GM18520 (cell line): ENCODE results near the gene KATNAL2.
A peak's percentile ranks its signal among the peaks of the same experiment; 100 is the strongest.

ENCODE experiments used
- ATAC-seq: cut with Tn5 transposase; IDR thresholded peaks from one replicate; pipeline ENCODE4 v1.9.1; 2021; ENCODE audit not compliant: unreplicated experiment

Gene KATNAL2, protein sequence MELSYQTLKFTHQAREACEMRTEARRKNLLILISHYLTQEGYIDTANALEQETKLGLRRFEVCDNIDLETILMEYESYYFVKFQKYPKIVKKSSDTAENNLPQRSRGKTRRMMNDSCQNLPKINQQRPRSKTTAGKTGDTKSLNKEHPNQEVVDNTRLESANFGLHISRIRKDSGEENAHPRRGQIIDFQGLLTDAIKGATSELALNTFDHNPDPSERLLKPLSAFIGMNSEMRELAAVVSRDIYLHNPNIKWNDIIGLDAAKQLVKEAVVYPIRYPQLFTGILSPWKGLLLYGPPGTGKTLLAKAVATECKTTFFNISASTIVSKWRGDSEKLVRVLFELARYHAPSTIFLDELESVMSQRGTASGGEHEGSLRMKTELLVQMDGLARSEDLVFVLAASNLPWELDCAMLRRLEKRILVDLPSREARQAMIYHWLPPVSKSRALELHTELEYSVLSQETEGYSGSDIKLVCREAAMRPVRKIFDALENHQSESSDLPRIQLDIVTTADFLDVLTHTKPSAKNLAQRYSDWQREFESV

DNA sequence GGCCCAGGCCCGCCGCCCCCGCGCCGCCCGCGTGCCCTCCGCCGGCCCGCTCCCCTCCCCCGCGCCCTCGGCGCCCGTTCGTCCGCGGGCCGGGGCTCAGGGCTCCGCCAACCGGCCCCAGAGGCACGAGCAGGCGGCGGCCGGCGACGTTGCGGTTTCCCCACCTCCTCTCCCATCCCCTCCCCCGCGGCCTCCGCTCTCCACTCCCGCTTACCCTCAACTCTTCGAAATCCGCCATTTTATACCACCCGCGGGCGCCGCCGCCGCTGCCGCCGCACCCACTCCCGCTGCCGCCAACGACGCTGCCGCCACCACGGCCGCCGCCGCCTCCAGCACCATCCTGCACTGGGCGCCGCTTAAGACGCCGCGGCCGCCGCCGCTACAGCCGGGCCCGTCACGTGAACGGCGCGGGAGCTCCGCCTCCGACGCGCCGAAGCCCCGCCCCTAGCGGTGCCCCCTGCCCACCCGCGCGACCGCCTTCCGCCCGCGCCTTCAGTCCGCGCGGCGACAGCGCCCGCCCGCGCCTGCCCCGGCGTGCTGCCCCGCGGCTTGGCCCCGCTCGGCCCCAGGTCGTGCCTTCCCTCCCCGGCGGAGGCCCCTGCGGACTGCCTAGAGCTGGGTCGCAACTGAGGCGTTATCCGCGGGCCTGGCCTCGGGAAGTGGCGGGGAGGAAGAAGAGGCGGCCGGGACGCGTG is at the start of gene KATNAL2, which contains the start of gene PIAS2:
Gene KATNAL2, plus strand, starts transcription at position 495 of the 695 bp plus-strand sequence. CDS start 29,271 bp downstream, outside the sequence.
Gene PIAS2, minus strand, starts transcription at position 400 of the 695 bp plus-strand sequence. Its CDS starts 162 bp downstream, at position 238.
- ATAC-seq, result peak; percentile 72

DNA sequence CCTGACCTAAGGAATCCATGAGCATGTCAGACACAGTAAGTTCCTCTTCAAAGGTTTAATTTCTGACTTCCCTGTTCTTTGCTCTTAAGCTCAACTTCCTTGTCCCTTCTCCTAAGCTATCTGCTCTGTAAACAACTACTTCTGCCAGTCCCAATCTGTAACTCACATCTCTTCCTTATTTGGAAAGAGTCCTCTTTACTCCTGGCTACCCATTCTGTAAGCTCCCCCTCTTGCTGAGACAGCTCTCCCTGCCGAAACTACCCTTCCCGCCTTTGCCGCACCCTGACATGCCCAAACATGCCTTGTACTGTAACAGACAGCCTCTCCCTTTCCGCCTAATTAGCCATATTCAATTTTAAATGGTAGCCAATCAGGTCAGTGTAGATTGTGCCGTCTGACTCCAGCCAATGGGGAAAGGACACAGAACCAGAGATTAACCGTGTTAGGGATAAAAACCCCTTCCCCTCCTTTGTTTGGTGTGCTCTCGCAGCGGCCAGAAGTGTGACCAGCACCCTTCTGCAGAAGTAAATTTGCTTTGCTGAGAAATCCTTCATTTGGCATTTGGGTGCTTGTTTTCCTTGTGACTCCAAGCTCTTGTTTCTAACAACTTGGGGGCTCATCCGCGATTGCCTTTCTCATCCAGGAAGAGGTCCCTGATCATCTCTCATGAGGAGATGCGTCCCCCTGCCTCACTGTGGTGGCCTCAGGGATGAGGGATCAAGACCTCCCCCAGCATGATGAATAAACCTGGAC is 49.1 kb upstream of the KATNAL2 start:
- no peak for ATAC-seq

DNA sequence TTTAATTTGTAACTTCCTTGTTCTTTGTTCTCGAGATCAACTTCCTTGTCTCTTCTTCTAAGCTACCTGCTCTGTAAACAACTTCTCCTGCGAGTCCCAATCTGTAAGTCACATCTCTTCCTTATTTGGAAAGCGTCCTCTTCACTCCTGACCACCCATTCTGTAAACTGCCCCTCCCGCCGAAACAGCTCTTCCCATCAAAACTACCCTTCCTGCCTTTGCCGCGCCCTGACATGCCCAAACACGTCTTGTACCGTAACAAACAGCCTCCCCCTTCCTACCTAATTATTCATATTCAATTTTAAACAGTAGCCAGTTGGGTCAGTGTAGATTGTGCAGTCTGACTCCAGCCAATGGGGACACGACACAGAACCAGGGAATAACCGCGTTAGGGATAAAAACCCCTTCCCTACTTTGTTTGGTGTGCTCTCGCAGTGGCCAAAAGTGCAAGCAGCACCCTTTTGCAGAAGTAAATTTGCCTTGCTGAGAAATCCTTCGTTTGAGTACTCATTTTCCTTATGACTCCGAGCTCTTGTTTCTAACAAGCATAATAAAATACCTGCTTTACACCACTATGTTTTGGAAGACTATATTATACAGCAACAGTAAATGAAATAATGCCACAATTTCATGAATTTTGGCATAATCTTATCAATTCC is 39.9 kb upstream of the KATNAL2 start:
- no peak for ATAC-seq

DNA sequence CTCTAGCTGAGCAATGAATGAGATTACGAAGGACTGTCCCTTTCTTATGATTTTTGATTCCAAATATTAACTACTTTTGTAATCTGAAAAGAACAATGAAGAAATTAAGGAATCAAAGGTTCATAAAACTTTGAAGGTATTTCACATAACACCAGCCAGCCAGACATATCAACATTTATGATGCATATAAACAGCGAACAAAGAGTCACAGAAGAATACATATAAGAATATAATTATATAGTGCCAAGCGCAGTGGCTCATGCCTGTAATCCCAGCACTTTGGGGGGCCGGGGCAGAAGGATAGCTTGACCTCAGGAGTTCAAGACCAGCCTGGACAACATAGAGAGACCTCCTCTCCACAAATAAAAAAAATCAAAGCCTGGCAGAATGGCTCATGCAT is 34.2 kb upstream of the KATNAL2 start:
- ATAC-seq, result no peak

DNA sequence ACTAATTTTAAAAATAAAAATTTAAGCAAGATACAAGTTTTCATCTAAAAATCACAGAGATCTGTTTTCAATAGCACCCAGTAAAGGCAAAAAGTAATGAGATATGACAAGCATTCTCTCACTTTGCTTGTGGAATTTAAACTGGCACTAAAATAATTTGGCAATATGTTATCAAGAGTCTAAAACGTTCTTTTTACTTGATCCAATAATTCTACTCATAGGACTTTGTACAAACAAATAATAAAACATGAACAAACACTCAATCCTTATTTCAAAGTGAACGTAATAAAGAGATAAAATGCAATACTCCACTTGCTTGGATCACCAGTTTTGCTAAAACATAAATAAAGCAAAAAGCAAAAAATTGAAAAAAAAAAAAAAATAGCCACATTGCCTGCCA is 30.5 kb upstream of the KATNAL2 start:
- no peak for ATAC-seq

DNA sequence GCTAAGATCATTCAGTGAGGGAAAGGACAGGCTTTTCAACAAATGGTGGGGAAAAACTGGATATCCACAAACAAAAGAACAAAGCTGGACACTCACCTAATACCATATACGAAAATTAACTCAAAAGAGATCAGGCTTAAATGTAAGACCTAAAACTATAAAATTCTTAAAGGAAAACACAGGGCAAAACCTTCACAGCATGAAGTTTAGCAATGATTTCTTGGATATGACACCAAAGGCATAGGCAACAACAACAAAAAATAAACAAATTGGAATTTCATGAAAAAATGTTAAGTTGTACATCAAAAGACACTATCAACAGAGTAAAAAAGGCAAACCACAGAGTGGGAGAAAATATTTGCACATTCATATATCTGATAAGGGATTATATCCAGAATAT is 28.4 kb upstream of the KATNAL2 start:
- ATAC-seq, result no peak

DNA sequence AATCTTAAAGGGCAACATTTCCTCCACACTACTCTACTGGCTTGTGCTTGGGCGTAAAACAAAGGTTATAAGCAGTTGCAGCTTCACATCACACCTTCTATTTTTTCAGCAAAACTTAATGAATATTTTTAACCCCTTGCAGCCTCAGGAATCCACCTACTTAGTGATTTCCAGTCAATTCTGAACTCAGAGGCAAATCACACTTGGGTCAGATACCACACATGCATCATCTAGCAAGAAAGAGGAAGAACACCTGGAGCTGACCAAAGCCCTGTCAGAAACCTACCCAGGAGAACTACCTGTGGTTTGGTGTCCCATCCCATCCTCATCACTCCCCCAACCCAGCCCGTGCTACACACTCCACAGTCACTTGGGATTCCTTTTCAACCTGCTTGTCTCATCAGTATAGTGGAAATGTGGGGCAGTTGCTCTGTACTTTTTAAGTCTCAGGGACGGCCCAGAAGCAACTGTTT is 25.6 kb upstream of the KATNAL2 start:
- ATAC-seq, result peak; percentile 83

DNA sequence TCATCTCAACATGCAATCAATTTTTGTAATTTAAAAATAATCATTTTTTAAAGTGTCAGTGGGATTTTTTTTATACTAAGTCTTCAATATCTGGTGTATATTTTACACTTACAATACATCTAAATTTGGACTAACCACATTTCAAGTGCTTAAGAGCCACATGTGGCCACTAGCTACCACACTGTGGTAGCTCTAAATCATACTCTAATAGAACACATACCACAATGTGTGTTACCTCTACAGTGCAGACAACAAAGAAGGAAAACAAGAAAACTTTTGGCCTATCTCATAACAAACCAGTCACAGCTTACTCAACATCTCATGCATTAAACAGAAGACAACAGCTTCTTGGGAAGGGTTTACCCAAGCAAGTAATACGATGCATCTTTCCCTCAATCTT is 24.6 kb upstream of the KATNAL2 start:
- ATAC-seq, result peak; percentile 42

DNA sequence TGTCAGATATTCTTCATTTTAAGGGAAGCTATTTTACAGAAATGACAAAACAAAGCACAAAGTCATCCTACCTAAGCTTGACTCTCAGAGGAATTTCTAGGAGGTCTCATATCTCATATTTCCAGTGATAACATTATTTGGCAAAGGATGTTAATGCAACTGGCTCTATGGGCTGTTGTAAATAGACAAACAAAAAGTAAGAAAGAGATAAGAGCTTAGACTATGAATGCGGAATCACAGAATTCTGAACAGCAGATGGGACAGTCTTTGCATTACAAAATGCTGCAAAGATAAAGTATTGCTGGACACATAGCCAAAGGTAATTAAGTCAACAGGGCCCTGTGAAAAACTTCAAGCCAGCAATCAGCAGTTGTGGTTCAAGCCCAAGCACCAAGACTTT is 24.0 kb upstream of the KATNAL2 start:
- ATAC-seq, result no peak

DNA sequence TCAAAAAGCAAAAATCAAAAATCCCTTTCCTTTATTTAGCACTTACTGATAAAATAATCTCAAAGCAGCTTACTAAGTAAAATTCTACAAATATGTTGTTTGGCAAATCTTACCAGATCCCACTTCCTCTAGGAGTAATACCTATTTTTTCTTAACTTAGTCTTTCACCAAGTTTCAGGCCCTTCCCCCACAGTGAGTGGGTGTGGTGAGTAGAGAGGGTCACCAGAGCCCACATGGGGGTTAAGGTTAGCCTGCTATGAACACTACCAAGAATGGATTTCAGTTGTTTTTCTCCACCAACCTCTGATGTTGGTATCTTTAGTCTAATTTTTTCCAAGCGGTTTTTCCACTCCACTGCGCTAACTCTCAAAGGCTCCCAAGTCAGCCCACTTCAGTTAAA is 23.3 kb upstream of the KATNAL2 start:
- ATAC-seq, result no peak

DNA sequence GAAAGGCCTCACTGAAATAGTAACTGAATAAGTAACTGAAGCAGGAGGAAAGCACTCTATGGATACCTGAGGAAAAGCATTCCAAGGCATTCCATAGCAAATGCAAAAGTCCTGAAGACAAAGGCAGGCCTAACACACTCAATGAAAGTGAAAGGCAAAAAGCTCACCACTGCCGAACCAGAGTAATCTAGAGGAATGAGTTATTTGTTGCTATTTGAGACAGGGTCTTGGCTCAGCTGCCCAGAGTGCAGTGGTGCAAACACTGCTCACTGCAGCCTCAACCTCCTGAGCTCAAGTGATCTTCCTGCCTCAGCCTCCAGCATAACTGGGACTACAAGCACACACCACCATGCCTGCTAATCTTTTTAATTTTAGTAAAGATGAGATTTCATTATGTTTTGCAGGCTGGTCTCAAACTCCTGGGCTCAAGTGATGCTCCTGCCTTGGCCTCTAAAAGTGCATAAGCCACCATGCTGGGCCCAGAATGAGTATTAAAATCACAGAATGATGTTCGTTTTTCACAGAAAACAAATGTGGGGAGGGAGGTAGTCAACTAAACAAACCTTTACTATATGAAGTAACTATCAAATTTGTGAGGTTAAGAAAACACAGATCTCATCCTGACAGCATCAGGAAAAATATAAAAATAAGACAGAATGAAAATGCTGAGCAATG is 18.0 kb upstream of the KATNAL2 start:
- ATAC-seq, result no peak

DNA sequence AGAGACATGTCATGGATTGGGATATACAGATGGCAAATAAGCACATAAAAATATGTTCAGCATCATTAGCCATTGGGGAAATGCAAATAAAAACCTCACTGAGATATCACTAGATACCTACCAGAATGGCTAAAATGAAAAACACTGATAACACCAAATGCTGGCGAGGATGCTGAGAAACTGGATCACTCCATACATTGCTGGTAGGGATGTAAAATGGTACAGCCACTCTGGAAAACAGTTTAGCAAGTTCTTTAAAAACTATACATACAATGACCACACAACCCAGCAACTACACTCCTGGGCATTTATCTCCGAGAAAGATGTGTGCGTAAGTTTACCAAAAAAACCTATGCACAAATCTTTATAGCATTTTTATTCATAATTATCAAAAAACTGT is 14.0 kb upstream of the KATNAL2 start:
- ATAC-seq, result no peak

DNA sequence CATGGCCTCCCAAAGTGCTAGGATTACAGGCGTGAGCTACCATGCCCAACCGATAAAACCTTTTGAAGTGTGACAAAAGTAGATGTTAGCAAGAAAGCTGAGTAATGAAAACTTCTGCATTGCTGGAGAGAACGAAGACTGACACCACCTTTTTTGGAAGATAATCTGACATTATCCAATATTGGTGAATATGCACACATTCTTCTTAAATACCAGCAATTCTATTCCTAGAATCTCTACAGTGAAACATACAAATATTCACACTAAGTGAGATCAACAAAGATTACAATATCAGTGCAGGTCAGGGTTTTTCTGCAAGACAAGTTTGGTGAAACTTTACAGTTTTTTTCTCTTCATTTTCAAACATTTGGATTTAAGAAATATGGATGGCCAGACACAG is 7.9 kb upstream of the KATNAL2 start:
- no peak for ATAC-seq

DNA sequence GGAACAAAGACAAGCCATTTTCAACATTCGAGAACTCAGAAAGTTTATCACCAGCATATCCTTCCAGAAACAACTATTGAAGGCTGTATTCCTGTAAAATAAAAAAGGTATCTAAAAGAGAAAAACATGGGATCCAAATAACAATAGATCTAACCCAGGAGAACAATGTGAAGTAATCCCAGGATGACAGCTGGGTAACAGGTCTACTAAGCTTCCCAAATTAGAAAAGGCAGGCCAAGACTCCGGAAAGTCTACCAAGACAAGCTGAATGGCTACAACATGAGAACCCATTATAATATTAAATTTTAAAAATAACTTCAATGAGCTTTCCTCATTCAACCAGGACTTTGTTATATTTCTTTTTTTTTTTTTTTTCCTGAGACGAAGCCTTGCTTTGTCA is 6.5 kb upstream of the KATNAL2 start:
- ATAC-seq, result no peak

DNA sequence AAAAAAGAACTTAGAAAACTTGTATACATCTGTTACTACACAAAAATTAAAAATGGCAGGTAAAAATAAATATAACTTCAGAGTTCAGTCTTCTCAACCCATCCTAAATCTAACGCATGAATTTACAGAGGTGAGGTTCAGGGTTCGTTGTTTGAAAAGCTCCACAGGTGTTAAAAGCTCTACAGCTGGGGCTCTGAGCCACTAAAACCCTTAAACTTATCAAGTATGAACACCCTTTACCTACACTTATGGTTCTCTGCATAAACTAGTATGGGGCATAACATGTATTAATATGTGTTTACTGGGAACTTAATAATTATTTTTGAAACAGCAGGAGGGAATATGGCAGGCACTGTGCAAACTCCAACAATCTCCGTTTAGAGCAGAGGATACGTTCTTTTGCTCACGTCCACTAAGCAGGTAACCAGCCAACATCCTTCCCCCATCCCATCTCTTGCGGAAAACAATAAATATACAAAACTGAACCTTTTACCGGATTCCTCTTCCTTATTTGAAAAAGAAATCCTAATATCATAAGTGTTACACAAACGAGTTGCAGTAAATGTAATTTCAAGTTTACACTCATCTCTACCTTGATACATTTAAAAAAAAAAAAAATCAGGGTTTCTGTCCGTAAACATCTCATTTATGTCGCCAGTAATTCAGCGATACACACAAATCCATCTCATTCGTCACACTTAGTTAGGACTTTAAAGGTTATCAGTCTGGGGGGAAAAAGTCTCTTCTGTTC is 1.4 kb upstream of the KATNAL2 start:
- no peak for ATAC-seq

DNA sequence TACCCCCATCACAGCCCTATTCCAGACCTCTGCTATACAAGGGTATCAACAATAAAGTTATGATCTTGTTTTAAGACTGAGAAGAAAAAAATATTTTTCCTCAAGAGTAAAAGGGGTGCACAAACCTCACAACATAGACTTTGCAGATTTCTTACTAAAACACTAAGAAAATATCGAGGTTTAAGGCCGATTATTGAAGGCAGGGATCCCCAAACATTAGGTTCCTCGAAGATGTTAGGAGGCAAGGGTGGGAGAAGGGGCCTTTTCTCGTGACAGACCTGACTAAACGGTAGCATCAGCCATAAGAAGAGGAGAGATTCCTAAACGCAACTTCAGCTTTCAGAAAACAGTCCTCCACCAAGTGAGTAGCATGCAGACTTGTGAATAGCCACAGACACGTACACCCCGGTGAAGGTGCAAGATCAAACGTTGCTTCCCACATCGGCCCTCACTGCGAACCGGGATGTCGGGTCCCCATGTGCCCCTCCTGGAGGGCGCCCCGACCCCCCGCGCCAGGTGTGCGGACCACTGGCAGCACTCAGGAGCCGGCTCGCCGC is 773 bp upstream of the KATNAL2 start:
- peak; percentile 13 for ATAC-seq

DNA sequence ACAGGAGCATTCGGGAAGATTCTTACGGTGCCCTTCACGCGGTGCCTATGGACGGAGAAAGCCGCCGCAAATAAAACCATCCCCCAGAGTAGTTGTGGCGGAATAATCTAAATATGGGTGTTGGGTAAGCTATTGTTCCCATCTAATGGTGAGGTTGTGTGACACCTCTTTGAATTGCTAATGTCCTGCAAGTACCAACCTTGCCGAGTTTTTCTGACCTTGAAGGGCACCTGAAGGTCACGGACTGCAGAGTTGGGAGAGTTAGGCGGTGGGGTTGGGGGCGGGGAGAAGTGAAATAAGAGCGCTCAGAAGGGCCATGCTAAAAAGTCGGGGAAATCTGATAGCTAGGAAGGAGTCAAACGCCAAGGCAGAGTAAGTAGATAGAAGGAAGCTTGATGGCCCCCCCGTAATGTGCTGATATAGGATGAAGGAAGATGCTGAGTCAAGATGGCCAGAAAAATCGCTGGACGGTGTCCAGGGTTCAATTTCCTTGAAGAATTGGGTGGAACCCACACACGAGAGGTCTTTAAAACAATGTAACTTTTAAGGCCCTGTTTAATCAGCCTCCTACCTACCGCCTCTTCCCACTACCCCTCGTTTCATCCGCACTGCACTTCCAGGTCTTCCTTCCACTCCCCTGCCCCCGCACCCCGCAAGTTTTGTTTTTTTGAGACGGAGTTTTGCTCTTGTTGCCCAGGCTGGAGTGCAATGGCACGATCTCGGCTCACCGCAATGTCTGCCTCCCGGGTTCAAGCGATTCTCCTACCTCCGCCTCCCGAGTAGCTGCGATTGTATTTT is 600 bp downstream of the KATNAL2 start:
- ATAC-seq, result no peak

DNA sequence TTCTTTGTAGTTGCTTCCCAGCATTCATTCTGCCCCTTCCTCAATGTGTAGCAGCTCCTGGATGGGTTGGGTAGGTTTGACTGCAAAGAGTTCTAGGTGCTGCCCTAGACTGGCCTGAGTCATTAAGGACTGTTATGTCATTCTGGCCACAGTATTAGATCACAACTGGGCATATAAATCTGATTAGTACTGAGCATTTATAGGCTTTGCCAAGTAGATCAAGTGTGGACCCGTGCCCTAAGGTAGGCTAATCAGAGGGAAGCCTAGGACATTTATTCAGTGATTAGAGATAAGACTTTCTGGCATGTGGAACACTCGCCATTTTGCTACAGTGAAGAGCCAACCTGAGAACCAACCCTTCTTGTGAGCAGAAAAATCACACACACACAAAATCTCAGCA is 2.7 kb downstream of the KATNAL2 start:
- no peak for ATAC-seq
